Mammary epithelial cell (primary cell): Measurements from ENCODE around the gene ROBO4.

ENCODE experiments used
- CTCF ChIP-seq, 2 donors: IDR thresholded peaks in 1 of 2; conservative IDR thresholded peaks in 1 of 2; 2 replicates each; pipeline ENCODE4 v1.5.1; 2011 to 2012; ENCODE audit warnings: inconsistent platforms in 2 of 2, low read length in 2 of 2, mild to moderate bottlenecking in 2 of 2, control low read depth in 1 of 2, low read depth in 1 of 2; ENCODE audit not compliant: insufficient read depth in 1 of 2; ENCODE audit errors: extremely low read depth in 1 of 2
- EZH2 ChIP-seq: IDR thresholded peaks from 2 replicates; pipeline ENCODE4 v1.6.1; 2012; ENCODE audit warnings: low read length, inconsistent platforms, borderline replicate concordance

- TF ChIP-seq CTCF (conservative IDR thresholded peaks at IDR 0.05 in 1 of 2, IDR thresholded peaks at IDR 0.05 in 1 of 2; ENCODE audit: extremely low read depth in 1 of 2, insufficient read depth in 1 of 2, low read depth in 1 of 2, low read length in 2 of 2) (no peak), EZH2 (no peak)
Measured at GRCh38 chr11:124863137-124863825, 34.4 kb downstream of the ROBO4 start.
